ENCODE measurements around the gene UGCG. TPM values are rescaled to one million over a fixed set of nuclear protein-coding genes. Genes with fewer than 3 reads are reported as not detected.

UGCG gene
- total and polyA plus RNA-seq, 9 of the 15 experiments (the other 6 are each of a cell fraction or from before 2014, with no cell fraction given), result 20.0 to 40.3 (median 29.2) TPM

DNA sequence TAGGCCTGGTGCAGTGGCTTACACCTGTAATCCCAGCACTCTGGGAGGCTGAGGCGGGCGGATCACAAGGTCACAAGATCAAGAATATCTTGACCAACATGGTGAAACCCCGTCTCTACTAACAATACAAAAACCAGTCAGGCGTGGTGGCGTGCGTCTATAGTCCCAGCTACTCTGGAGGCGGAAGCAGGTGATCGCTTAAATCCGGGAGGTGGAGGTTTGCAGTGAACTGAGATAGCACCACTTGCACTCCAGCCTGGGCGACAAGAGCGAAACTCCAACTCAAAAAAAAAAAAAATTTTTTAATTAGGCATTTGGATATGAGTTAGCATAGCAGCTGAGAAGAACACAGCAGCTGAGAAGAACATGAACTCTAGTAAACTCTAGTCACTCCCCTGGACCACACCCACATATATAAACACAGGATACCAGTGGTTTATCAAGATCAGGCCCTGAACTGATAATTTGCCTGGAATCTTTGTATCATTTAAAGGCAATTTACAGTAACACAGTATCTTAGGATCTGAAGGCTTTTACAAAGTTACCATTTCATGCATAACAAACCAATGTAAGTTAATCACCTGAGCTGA is 4.6 kb upstream of the UGCG start (continued):
- TF ChIP-seq ZNF354B (CRISPR knock-in tag; IDR thresholded peaks at IDR 0.05) (no peak), HSF4 (CRISPR knock-in tag; IDR thresholded peaks at IDR 0.05; ENCODE audit: borderline replicate concordance) (no peak), ETV5 (CRISPR knock-in tag; IDR thresholded peaks at IDR 0.05; ENCODE audit: low read depth) (0 out of 2 replicates have a peak, but pooled peaks have one; percentile 28), TCF3 (CRISPR knock-in tag; IDR thresholded peaks at IDR 0.05) (no peak; the same call in 1 of the 2 replicates), HMGN3 (IDR thresholded peaks at IDR 0.05; ENCODE audit: borderline replicate concordance, extremely low read depth, insufficient read length, low read depth, low read length) (no peak), FOXK2 (conservative IDR thresholded peaks at IDR 0.05 in 1 of 2, IDR thresholded peaks at IDR 0.05 in 1 of 2; ENCODE audit: low read depth in 2 of 2) (peak; percentile 89 to 93), POLR2AphosphoS5 (IDR thresholded peaks at IDR 0.05; ENCODE audit: control insufficient read depth, insufficient read depth, low read depth, low read length) (peak; percentile 30; the same call in 1 of the 2 replicates), NBN (IDR thresholded peaks at IDR 0.05; ENCODE audit: low read depth) (0 out of 2 replicates have a peak, but pooled peaks have one; percentile 60), EHMT2 (IDR thresholded peaks at IDR 0.05) (no peak), ZNF561 (CRISPR knock-in tag; conservative IDR thresholded peaks at IDR 0.05) (no peak), PCBP1 (IDR thresholded peaks at IDR 0.05; ENCODE audit: low read depth, low read length, poor library complexity, severe bottlenecking) (no peak), POLR2G (IDR thresholded peaks at IDR 0.05; ENCODE audit: low read depth, low read length) (no peak), SMAD4 (CRISPR knock-in tag; conservative IDR thresholded peaks at IDR 0.05) (peak; percentile 72), HDAC2 (IDR thresholded peaks at IDR 0.05) (no peak; the same call in 1 of the 2 replicates), HDGF (IDR thresholded peaks at IDR 0.05) (no peak), HMG20B (CRISPR knock-in tag; IDR thresholded peaks at IDR 0.05) (no peak), KLF6 (CRISPR knock-in tag; IDR thresholded peaks at IDR 0.05; ENCODE audit: borderline replicate concordance) (peak; percentile 42; the same call in 1 of the 2 replicates), ZNF165 (CRISPR knock-in tag; IDR thresholded peaks at IDR 0.05; ENCODE audit: borderline replicate concordance) (no peak), RBBP5 (IDR thresholded peaks at IDR 0.05; ENCODE audit: borderline replicate concordance, insufficient read depth, low read length, poor library complexity, severe bottlenecking) (no peak), RCOR1 (IDR thresholded peaks at IDR 0.05; ENCODE audit: borderline replicate concordance in 1 of 2, low read depth in 2 of 2, low read length in 2 of 2) (peak in 1 of 2 experiments; percentile 14; a peak in 1 of 4 replicates), HNRNPUL1 (IDR thresholded peaks at IDR 0.05; ENCODE audit: low read length) (no peak), NEUROD1 (IDR thresholded peaks at IDR 0.05; ENCODE audit: borderline replicate concordance, low read depth, low read length, partially characterized antibody) (peak; percentile 29), ZSCAN29 (IDR thresholded peaks at IDR 0.05) (no peak), HCFC1 (IDR thresholded peaks at IDR 0.05; ENCODE audit: low read depth, low read length) (no peak), TAF9B (IDR thresholded peaks at IDR 0.05; ENCODE audit: partially characterized antibody) (peak; percentile 61)
- TF ChIP-seq, protein P1, sequence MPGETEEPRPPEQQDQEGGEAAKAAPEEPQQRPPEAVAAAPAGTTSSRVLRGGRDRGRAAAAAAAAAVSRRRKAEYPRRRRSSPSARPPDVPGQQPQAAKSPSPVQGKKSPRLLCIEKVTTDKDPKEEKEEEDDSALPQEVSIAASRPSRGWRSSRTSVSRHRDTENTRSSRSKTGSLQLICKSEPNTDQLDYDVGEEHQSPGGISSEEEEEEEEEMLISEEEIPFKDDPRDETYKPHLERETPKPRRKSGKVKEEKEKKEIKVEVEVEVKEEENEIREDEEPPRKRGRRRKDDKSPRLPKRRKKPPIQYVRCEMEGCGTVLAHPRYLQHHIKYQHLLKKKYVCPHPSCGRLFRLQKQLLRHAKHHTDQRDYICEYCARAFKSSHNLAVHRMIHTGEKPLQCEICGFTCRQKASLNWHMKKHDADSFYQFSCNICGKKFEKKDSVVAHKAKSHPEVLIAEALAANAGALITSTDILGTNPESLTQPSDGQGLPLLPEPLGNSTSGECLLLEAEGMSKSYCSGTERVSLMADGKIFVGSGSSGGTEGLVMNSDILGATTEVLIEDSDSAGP (CRISPR knock-in tag; IDR thresholded peaks at IDR 0.05), result no peak
- TF ChIP-seq, protein P2, sequence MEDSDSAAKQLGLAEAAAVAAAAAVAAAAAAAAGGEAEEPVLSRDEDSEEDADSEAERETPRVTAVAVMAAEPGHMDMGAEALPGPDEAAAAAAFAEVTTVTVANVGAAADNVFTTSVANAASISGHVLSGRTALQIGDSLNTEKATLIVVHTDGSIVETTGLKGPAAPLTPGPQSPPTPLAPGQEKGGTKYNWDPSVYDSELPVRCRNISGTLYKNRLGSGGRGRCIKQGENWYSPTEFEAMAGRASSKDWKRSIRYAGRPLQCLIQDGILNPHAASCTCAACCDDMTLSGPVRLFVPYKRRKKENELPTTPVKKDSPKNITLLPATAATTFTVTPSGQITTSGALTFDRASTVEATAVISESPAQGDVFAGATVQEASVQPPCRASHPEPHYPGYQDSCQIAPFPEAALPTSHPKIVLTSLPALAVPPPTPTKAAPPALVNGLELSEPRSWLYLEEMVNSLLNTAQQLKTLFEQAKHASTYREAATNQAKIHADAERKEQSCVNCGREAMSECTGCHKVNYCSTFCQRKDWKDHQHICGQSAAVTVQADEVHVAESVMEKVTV (CRISPR knock-in tag; IDR thresholded peaks at IDR 0.05), result no peak
